HCT116 (cell line): Measurements from ENCODE around the gene TMEM109. TPM values are rescaled to one million over a fixed set of nuclear protein-coding genes. Genes with fewer than 3 reads are reported as not detected.

Experiments used
- ATAC-seq: fragments of 200-7000 bp; cut with Tn5 transposase; 2 replicates; pipeline ENCODE4 v1.9.1; 2020; ENCODE audit warnings: mild to moderate bottlenecking, moderate library complexity
- BruUV-seq: library from RNA; stranded (reverse); fragments of 400-500 nt; replicated peaks from 2 replicates; lab custom pipeline; 2021; lab: Mats Ljungman, UMichigan
- CTCF ChIA-PET: fragments of 300-600 bp; sonication (Branson Sonifier 250); formaldehyde crosslinking; loops from one replicate; lab custom pipeline; 2021; ENCODE audit warnings: antibody characterized with exemption; lab: Charles Lee
- POLR2A ChIA-PET: fragments of 300-600, 350-600 bp; sonication (Branson Sonifier 250); formaldehyde crosslinking; loops from one replicate; lab custom pipeline; 2021; ENCODE audit warnings: antibody characterized with exemption; lab: Charles Lee
- RAD21 ChIA-PET, 2 experiments: fragments of 300-600 bp; sonication (Branson Sonifier 250); formaldehyde crosslinking; loops; one replicate each; lab custom pipeline; 2023; ENCODE audit warnings: low total read pairs in 2 of 2; ENCODE audit not compliant: uncharacterized antibody in 2 of 2, unreplicated experiment in 2 of 2, low non-redundant PET in 1 of 2; lab: Charles Lee
- DNase-seq: peaks from one replicate; pipeline ENCODE4 v3.0.0-alpha.2; 2010; ENCODE audit warnings: low read depth, low spot score
- H2AFZ ChIP-seq: fragments of 200-600 bp; shearing (Covaris generic), sonication (generic); 2 replicates; pipeline ENCODE4 v1.6.1; 2017; ENCODE audit warnings: low read depth, mixed run types, mixed read lengths, antibody characterized with exemption, low read length; ENCODE audit not compliant: poor library complexity, severe bottlenecking
- H3K27ac ChIP-seq: 2 replicates; pipeline ENCODE4 v1.5.1; 2012; ENCODE audit warnings: low read depth, low read length
- H3K27me3 ChIP-seq: fragments of 200-600 bp; sonication (generic); 2 replicates; pipeline ENCODE4 v1.6.1; 2016; ENCODE audit warnings: mixed run types, low read length, mixed read lengths; ENCODE audit not compliant: insufficient read depth
- H3K36me3 ChIP-seq, 2 experiments: fragments of 200-500 bp in 1 of 2; fragments of 200-600 bp in 1 of 2; sonication (Bioruptor generic) in 1 of 2; sonication (generic) in 1 of 2; 2 replicates each; pipeline versions ENCODE4 v1.5.1 to v1.6.1; 2014 to 2016; ENCODE audit warnings: low read length in 2 of 2, inconsistent platforms in 1 of 2, mixed read lengths in 1 of 2, mixed run types in 1 of 2; ENCODE audit not compliant: insufficient read depth in 2 of 2, control insufficient read depth in 1 of 2
- H3K4me1 ChIP-seq, 2 experiments: fragments of 200-600 bp in 1 of 2; sonication (generic) in 1 of 2; 2 replicates each; pipeline versions ENCODE4 v1.5.1 to v1.6.1; 2012 to 2017; ENCODE audit warnings: low read length in 2 of 2, inconsistent platforms in 1 of 2, mild to moderate bottlenecking in 1 of 2, mixed read lengths in 1 of 2, mixed run types in 1 of 2, moderate library complexity in 1 of 2; ENCODE audit not compliant: insufficient read depth in 2 of 2, control insufficient read depth in 1 of 2
- H3K4me2 ChIP-seq: fragments of 200-600 bp; sonication (generic); 2 replicates; pipeline ENCODE4 v1.6.1; 2017; ENCODE audit warnings: mixed run types, low read length, mixed read lengths
- H3K4me3 ChIP-seq, 2 experiments: fragments of 200-600 bp in 1 of 2; sonication (generic) in 1 of 2; replicated peaks in 1 of 2; 2 replicates each; pipeline ENCODE4 v1.5.1; 2011 to 2016; ENCODE audit warnings: low read length in 2 of 2, control low read depth in 1 of 2, low read depth in 1 of 2, mild to moderate bottlenecking in 1 of 2, mixed read lengths in 1 of 2, mixed run types in 1 of 2
- H3K79me2 ChIP-seq: fragments of 200-600 bp; sonication (generic); 2 replicates; pipeline ENCODE4 v1.6.1; 2017; ENCODE audit warnings: mild to moderate bottlenecking, mixed run types, low read length, moderate library complexity, mixed read lengths; ENCODE audit not compliant: insufficient read depth
- H3K9ac ChIP-seq: fragments of 200-600 bp; sonication (generic); 2 replicates; pipeline ENCODE4 v1.6.1; 2016; ENCODE audit warnings: low read length, mixed read lengths
- H3K9me2 ChIP-seq: fragments of 200-600 bp; sonication (generic), shearing (Covaris generic); 2 replicates; pipeline ENCODE4 v1.6.1; 2017; ENCODE audit warnings: mixed run types, mild to moderate bottlenecking, moderate library complexity; ENCODE audit not compliant: insufficient read depth
- H3K9me3 ChIP-seq, 2 experiments: fragments of 200-500 bp in 1 of 2; fragments of 200-600 bp in 1 of 2; sonication (Bioruptor generic) in 1 of 2; sonication (generic) in 1 of 2; 2 replicates each; pipeline ENCODE4 v1.6.1; 2014 to 2017; ENCODE audit warnings: low read length in 2 of 2, mixed read lengths in 2 of 2, inconsistent platforms in 1 of 2, low read depth in 1 of 2, mild to moderate bottlenecking in 1 of 2, mixed run types in 1 of 2, moderate library complexity in 1 of 2; ENCODE audit not compliant: control insufficient read depth in 1 of 2, insufficient read depth in 1 of 2
- H4K20me1 ChIP-seq: fragments of 200-600 bp; sonication (generic), shearing (Covaris generic); 2 replicates; pipeline ENCODE4 v1.6.1; 2017; ENCODE audit warnings: mixed run types, mild to moderate bottlenecking, moderate library complexity; ENCODE audit not compliant: insufficient read depth
- CEBPB ChIP-seq: IDR thresholded peaks from 2 replicates; pipeline ENCODE4 v1.6.1; 2012; ENCODE audit warnings: low read depth
- ELF1 ChIP-seq: IDR thresholded peaks from 2 replicates; pipeline ENCODE4 v1.6.1; 2012; ENCODE audit warnings: low read depth, borderline replicate concordance
- EZH2 ChIP-seq: fragments of 200-600 bp; sonication (generic); IDR thresholded peaks from 2 replicates; pipeline ENCODE4 v1.6.1; 2017; ENCODE audit warnings: antibody characterized with exemption, mixed run types
- EZH2phosphoT487 ChIP-seq: fragments of 200-600 bp; IDR thresholded peaks from 2 replicates; pipeline ENCODE4 v1.6.1; 2018; ENCODE audit warnings: antibody characterized with exemption, borderline replicate concordance
- JUND ChIP-seq: IDR thresholded peaks from 2 replicates; pipeline ENCODE4 v1.6.1; 2012
- POLR2A ChIP-seq: IDR thresholded peaks from 2 replicates; pipeline ENCODE4 v1.7.0; 2011; ENCODE audit warnings: borderline replicate concordance; ENCODE audit not compliant: insufficient read depth, insufficient read length; ENCODE audit errors: extremely low read depth
- POLR2AphosphoS5 ChIP-seq: IDR thresholded peaks from 2 replicates; pipeline ENCODE4 v1.6.1; 2011; ENCODE audit warnings: mild to moderate bottlenecking, low read depth, low read length, moderate library complexity
- RAD21 ChIP-seq: IDR thresholded peaks from 2 replicates; pipeline ENCODE4 v1.6.1; 2012; ENCODE audit warnings: low read depth, mild to moderate bottlenecking
- TCF7L2 ChIP-seq: IDR thresholded peaks from 2 replicates; pipeline ENCODE4 v1.7.0; 2011; ENCODE audit warnings: borderline replicate concordance, inconsistent platforms; ENCODE audit not compliant: insufficient read depth, insufficient read length; ENCODE audit errors: extremely low read depth
- YY1 ChIP-seq: IDR thresholded peaks from 2 replicates; pipeline ENCODE4 v1.6.1; 2011; ENCODE audit warnings: low read length, low read depth, moderate library complexity, mild to moderate bottlenecking; ENCODE audit not compliant: insufficient replicate concordance; ENCODE audit errors: extremely low read depth
- ZFX ChIP-seq: fragments of 450-650 bp; IDR thresholded peaks from 2 replicates; pipeline ENCODE4 v1.6.1; 2017
- intact Hi-C: fragments of 100-400 bp; cut with micrococcal nuclease; formaldehyde crosslinking; loops from 2 replicates; pipeline ENCODE4 v1.10.0; 2022
- total RNA-seq: library from RNA; stranded (reverse); gene quantifications from one replicate; pipeline ENCODE4 v1.2.1, GENCODE V29; 2021; ENCODE audit not compliant: unreplicated experiment
- TF ChIP-seq, protein P1 (sequence below): IDR thresholded peaks from 2 replicates; pipeline ENCODE4 v1.6.1; 2012

TMEM109 gene
- total RNA-seq, 1 experiment from 2014 or later: 44.4 TPM

GRCh38 chr11:60929764-60930163 lies 15.8 kb downstream of the TMEM109 start:
- Histone ChIP-seq H3K4me1 (peaks cover 8 to 13% of the 10 kb centered on the region in 2 experiments), H3K36me3 (peaks cover 13 to 25% of the 10 kb centered on the region in 2 experiments; a peak in 3 of 4 replicates), H4K20me1 (no peaks in the 10 kb centered on the region), H3K9me2 (no peaks in the 10 kb centered on the region), H3K9ac (no peak overlapping the region), H3K27me3 (no peaks in the 10 kb centered on the region), H3K9me3 (no peaks in the 10 kb centered on the region), H3K27ac (no peak overlapping the region), H3K4me2 (no peak overlapping the region), H2AFZ (no peak overlapping the region), H3K79me2 (no peaks in the 10 kb centered on the region; the same call in 1 of the 2 replicates), H3K4me3 (no peak overlapping the region)
- BruUV-seq: no TSS peak
- intact Hi-C loops: no loop called here
- ATAC-seq: no peak
- ChIA-PET CTCF (no interaction called here), POLR2A (no interaction called here), RAD21 (no interaction called here)
- DNase-seq: no peak
- TF ChIP-seq TCF7L2: no peak
- TF ChIP-seq POLR2AphosphoS5: no peak
- TF ChIP-seq POLR2A: no peak
- no peak for TF ChIP-seq ZFX

DNA sequence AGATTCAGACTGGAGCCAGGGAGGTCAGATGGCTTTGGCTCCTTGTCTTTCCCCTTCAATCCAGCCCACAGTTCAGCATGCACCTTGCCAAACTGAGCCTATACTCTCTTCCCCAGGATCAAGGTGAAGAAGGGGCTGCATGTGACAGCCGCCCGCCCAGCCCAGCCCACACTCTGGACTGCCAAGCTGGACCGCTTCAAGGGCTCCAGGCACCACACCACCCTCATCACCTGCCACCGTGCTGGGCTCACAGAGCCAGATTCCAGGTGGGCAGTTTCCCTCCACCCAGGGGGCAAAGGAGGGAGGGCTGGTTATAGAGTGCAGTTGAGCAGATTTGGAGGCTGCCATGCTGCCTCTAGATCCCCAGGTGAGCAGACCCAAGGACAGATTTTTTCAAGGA lies 16.4 kb downstream of the TMEM109 start:
- DNase-seq: no peak
- H3K4me2 ChIP-seq: no peak overlapping the region
- H3K4me1 ChIP-seq: peaks cover 8% of the 10 kb centered on the region in 2 experiments
- H3K79me2 ChIP-seq: no peaks in the 10 kb centered on the region; the same call in 1 of the 2 replicates
- H3K9me3 ChIP-seq: no peaks in the 10 kb centered on the region
- RAD21 ChIA-PET: no interaction called here
- H3K4me3 ChIP-seq: no peak overlapping the region
- CTCF ChIA-PET: no interaction called here
- H3K36me3 ChIP-seq: peaks cover 13 to 25% of the 10 kb centered on the region in 2 experiments; a peak in 3 of 4 replicates
- no peak overlapping the region for H3K9ac ChIP-seq
- no peak for ATAC-seq
- POLR2A ChIA-PET: no interaction called here
- intact Hi-C loops: no loop called here
- H3K27ac ChIP-seq: no peak overlapping the region
- no TSS peak for BruUV-seq
- no peaks in the 10 kb centered on the region for H3K9me2 ChIP-seq
- no peak overlapping the region for H2AFZ ChIP-seq
- no peak for TF ChIP-seq EZH2
- TF ChIP-seq EZH2phosphoT487: no peak
- TF ChIP-seq, protein P1, sequence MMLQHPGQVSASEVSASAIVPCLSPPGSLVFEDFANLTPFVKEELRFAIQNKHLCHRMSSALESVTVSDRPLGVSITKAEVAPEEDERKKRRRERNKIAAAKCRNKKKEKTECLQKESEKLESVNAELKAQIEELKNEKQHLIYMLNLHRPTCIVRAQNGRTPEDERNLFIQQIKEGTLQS: no peak
- no peak for TF ChIP-seq RAD21
- no peak for TF ChIP-seq JUND
- TF ChIP-seq YY1: no peak
- TF ChIP-seq ELF1: no peak
- TF ChIP-seq TCF7L2: no peak
- no peak for TF ChIP-seq CEBPB
- TF ChIP-seq, all 23 proteins: peak for 0
- Histone ChIP-seq H4K20me1 (no peaks in the 10 kb centered on the region), H3K27me3 (no peaks in the 10 kb centered on the region)
